ENCODE measurements around the gene DCAF15. TPM values are rescaled to one million over a fixed set of nuclear protein-coding genes. Genes with fewer than 3 reads are reported as not detected.
"Not testable (repeated sequence)": the region's sequence is repeated elsewhere in the genome, so short reads cannot be mapped to it uniquely, and the experiment has no call there.

The DCAF15 gene
- polyA plus RNA-seq, 2 donors = 31.6 to 50.5 TPM

DNA sequence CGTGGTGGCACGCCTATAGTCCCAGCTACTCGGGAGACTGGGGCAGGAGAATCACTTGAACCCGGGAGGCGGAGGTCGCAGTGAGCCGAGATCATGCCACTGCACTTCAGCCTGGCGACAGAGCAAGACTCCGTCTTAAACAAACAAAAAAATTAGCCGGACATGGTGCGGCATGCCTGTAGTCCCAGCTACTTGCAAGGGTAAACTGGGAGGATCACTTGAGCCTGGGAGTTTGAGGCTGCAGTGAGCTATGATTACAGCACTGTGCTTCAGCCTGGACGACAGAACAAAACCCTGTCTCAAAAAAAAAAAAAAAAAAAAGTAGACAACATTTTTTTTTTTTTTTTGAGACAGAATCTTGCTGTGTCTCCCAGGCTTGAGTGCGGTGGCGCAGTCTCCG is 19.6 kb downstream of the DCAF15 start:
- not testable (repeated sequence) for H3K4me1 ChIP-seq (ENCODE audit: control insufficient read depth in 2 of 2, insufficient read depth in 2 of 2, low read length in 1 of 2); H3K27ac ChIP-seq (ENCODE audit: low read depth in 2 of 2, low read length in 1 of 2); H3K27me3 ChIP-seq (ENCODE audit: control insufficient read depth in 1 of 2, insufficient read depth in 2 of 2, low read length in 2 of 2); H3K9me3 ChIP-seq (ENCODE audit: control insufficient read depth in 2 of 2, insufficient read depth in 1 of 2, low read depth in 1 of 2, low read length in 1 of 2); H3K4me3 ChIP-seq (ENCODE audit: low read depth in 1 of 2, low read length in 2 of 2)
- H3K36me3 ChIP-seq (ENCODE audit: control insufficient read depth in 2 of 2, insufficient read depth in 2 of 2, low read length in 1 of 2) = peaks cover 5 to 37% of the 10 kb centered on the region in 2 donors
- 69 to 82% methylated on average over 15 of the region's 15 CpGs for WGBS, 2 donors

GRCh38 chr19:13972368-13973155 is 20.3 kb downstream of the DCAF15 start:
- peaks cover 5 to 34% of the 10 kb centered on the region in 2 donors for H3K36me3 ChIP-seq (ENCODE audit: control insufficient read depth in 2 of 2, insufficient read depth in 2 of 2, low read length in 1 of 2)
- peaks cover 0 to 5% of the 10 kb centered on the region in 2 donors for H3K4me1 ChIP-seq (ENCODE audit: control insufficient read depth in 2 of 2, insufficient read depth in 2 of 2, low read length in 1 of 2)
- WGBS, 2 donors = 92 to 93% methylated on average over 37 of the region's 37 CpGs
- no peak overlapping the region for H3K4me3 ChIP-seq (ENCODE audit: low read depth in 1 of 2, low read length in 2 of 2)
- H3K27ac ChIP-seq (ENCODE audit: low read depth in 2 of 2, low read length in 1 of 2) = no peak overlapping the region
- H3K9me3 ChIP-seq (ENCODE audit: control insufficient read depth in 2 of 2, insufficient read depth in 1 of 2, low read depth in 1 of 2, low read length in 1 of 2) = no peaks in the 10 kb centered on the region
- H3K27me3 ChIP-seq (ENCODE audit: control insufficient read depth in 1 of 2, insufficient read depth in 2 of 2, low read length in 2 of 2) = no peaks in the 10 kb centered on the region

DNA sequence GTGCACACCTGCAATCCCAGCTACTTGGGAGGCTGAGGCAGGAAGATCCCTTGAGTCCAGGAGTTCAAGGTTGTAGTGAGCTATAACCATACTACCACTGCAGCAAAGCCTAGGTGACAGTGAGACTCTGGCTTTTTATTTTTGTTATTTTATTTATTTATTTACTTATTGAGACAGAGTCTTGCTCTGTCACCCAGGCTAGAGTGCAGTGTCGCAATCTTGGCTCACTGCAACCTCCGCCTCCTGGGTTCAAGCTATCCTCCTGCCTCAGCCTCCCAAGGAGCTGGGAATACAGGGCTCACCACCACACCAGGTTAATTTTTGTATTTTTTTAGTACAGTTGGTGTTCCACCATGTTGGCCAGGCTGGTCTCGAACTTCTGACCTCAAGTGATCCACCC is 21.2 kb downstream of the DCAF15 start:
- H3K27me3 ChIP-seq (ENCODE audit: control insufficient read depth in 1 of 2, insufficient read depth in 2 of 2, low read length in 2 of 2); H3K9me3 ChIP-seq (ENCODE audit: control insufficient read depth in 2 of 2, insufficient read depth in 1 of 2, low read depth in 1 of 2, low read length in 1 of 2); H3K4me1 ChIP-seq (ENCODE audit: control insufficient read depth in 2 of 2, insufficient read depth in 2 of 2, low read length in 1 of 2); H3K27ac ChIP-seq (ENCODE audit: low read depth in 2 of 2, low read length in 1 of 2); H3K4me3 ChIP-seq (ENCODE audit: low read depth in 1 of 2, low read length in 2 of 2): not testable (repeated sequence)
- 96 to 97% methylated on average over 3 of the region's 3 CpGs for WGBS, 2 donors
- peaks cover 5 to 27% of the 10 kb centered on the region in 2 donors for H3K36me3 ChIP-seq (ENCODE audit: control insufficient read depth in 2 of 2, insufficient read depth in 2 of 2, low read length in 1 of 2)

GRCh38 chr19:13974073-13974472 is 21.8 kb downstream of the DCAF15 start:
- H3K9me3 ChIP-seq (ENCODE audit: control insufficient read depth in 2 of 2, insufficient read depth in 1 of 2, low read depth in 1 of 2, low read length in 1 of 2) = no peaks in the 10 kb centered on the region
- WGBS, 2 donors = 50 to 52% methylated on average over 12 of the region's 12 CpGs
- no peaks in the 10 kb centered on the region for H3K27me3 ChIP-seq (ENCODE audit: control insufficient read depth in 1 of 2, insufficient read depth in 2 of 2, low read length in 2 of 2)
- no peak overlapping the region for H3K4me3 ChIP-seq (ENCODE audit: low read depth in 1 of 2, low read length in 2 of 2)
- peak overlapping the region in 1 of 2 donors; percentile 26 for H3K27ac ChIP-seq (ENCODE audit: low read depth in 2 of 2, low read length in 1 of 2)
- H3K36me3 ChIP-seq (ENCODE audit: control insufficient read depth in 2 of 2, insufficient read depth in 2 of 2, low read length in 1 of 2) = peaks cover 5 to 22% of the 10 kb centered on the region in 2 donors
- H3K4me1 ChIP-seq (ENCODE audit: control insufficient read depth in 2 of 2, insufficient read depth in 2 of 2, low read length in 1 of 2) = peaks cover 0 to 7% of the 10 kb centered on the region in 2 donors

DNA sequence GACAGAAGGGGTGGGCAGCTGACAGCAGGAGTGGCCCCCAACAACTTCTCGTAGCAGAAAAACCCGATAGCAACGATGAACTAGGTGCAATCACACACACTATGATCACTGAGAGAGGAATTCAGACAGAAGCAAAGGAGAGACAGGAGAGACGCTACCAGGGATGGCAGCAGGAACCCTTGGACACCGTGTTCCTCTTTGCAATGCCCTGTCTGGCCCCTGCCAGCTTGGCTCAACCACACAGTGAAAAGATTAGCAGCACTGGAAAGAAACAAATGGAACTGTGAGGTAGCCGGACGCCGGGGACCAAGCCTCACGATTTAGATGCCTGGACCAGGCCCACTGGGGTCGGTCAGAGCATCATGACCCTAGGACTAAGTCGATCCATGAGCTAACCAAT is 23.6 kb downstream of the DCAF15 start:
- Histone ChIP-seq H3K36me3 (ENCODE audit: control insufficient read depth in 2 of 2, insufficient read depth in 2 of 2, low read length in 1 of 2) (peaks cover 0 to 14% of the 10 kb centered on the region in 2 donors), H3K9me3 (ENCODE audit: control insufficient read depth in 2 of 2, insufficient read depth in 1 of 2, low read depth in 1 of 2, low read length in 1 of 2) (no peaks in the 10 kb centered on the region), H3K4me3 (ENCODE audit: low read depth in 1 of 2, low read length in 2 of 2) (no peak overlapping the region), H3K27me3 (ENCODE audit: control insufficient read depth in 1 of 2, insufficient read depth in 2 of 2, low read length in 2 of 2) (no peaks in the 10 kb centered on the region), H3K27ac (ENCODE audit: low read depth in 2 of 2, low read length in 1 of 2) (no peak overlapping the region), H3K4me1 (ENCODE audit: control insufficient read depth in 2 of 2, insufficient read depth in 2 of 2, low read length in 1 of 2) (peaks cover 0 to 11% of the 10 kb centered on the region in 2 donors)
- WGBS, 2 donors = 91% methylated on average over 11 of the region's 11 CpGs

DNA sequence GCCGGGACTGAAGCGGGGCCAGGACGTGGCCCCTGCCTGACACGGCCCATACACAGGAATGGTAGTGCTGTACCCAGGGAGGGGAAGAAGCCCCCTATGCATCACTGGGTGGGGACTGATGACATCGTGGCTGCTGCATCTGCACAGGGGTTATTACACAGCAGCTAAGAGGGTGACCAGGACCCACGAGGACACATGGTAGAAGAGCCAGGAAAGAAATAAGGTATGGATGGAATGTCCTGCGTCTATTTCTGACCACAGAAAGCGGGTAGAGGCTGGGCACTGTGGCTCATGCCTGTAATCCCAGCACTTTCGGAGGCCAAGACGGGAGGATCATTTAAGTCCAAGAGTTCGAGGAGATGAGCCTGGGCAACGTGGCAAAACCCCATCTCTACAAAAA is 24.1 kb downstream of the DCAF15 start:
- H3K27ac ChIP-seq (ENCODE audit: low read depth in 2 of 2, low read length in 1 of 2) = no peak overlapping the region
- 88 to 92% methylated on average over 12 of the region's 12 CpGs for WGBS, 2 donors
- no peaks in the 10 kb centered on the region for H3K27me3 ChIP-seq (ENCODE audit: control insufficient read depth in 1 of 2, insufficient read depth in 2 of 2, low read length in 2 of 2)
- peaks cover 0 to 16% of the 10 kb centered on the region in 2 donors for H3K36me3 ChIP-seq (ENCODE audit: control insufficient read depth in 2 of 2, insufficient read depth in 2 of 2, low read length in 1 of 2)
- no peak overlapping the region for H3K4me3 ChIP-seq (ENCODE audit: low read depth in 1 of 2, low read length in 2 of 2)
- no peaks in the 10 kb centered on the region for H3K9me3 ChIP-seq (ENCODE audit: control insufficient read depth in 2 of 2, insufficient read depth in 1 of 2, low read depth in 1 of 2, low read length in 1 of 2)
- peaks cover 0 to 11% of the 10 kb centered on the region in 2 donors for H3K4me1 ChIP-seq (ENCODE audit: control insufficient read depth in 2 of 2, insufficient read depth in 2 of 2, low read length in 1 of 2)

DNA sequence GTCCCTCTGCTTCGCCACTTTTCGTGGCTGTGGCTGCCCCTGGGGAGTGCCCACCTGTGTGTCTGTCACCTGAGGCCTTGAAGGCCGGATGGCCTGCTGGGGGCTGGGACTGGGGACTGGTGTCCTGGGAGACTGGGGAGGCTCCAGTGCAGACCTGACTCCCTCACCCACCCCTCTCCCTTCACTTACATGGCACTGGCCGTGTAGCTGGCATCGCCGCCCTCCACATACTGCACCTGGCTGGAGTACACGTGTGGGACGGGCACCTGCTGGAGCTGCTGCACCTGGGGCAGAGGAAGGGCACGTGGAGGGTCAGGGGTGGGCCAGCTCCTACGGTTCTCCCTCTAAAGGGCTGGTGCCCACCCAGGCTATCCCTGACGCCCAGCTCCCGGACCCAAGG is 25.5 kb downstream of the DCAF15 start:
- no peaks in the 10 kb centered on the region for H3K9me3 ChIP-seq (ENCODE audit: control insufficient read depth in 2 of 2, insufficient read depth in 1 of 2, low read depth in 1 of 2, low read length in 1 of 2)
- H3K27ac ChIP-seq (ENCODE audit: low read depth in 2 of 2, low read length in 1 of 2) = peak overlapping the region in 1 of 2 donors; percentile 7
- 80 to 81% methylated on average over 12 of the region's 12 CpGs for WGBS, 2 donors
- H3K4me3 ChIP-seq (ENCODE audit: low read depth in 1 of 2, low read length in 2 of 2) = no peak overlapping the region
- H3K36me3 ChIP-seq (ENCODE audit: control insufficient read depth in 2 of 2, insufficient read depth in 2 of 2, low read length in 1 of 2) = peaks cover 0 to 14% of the 10 kb centered on the region in 2 donors
- peaks cover 0 to 11% of the 10 kb centered on the region in 2 donors for H3K4me1 ChIP-seq (ENCODE audit: control insufficient read depth in 2 of 2, insufficient read depth in 2 of 2, low read length in 1 of 2)
- H3K27me3 ChIP-seq (ENCODE audit: control insufficient read depth in 1 of 2, insufficient read depth in 2 of 2, low read length in 2 of 2) = no peaks in the 10 kb centered on the region

- Histone ChIP-seq H3K27me3 (ENCODE audit: control insufficient read depth in 1 of 2, insufficient read depth in 2 of 2, low read length in 2 of 2) (no peaks in the 10 kb centered on the region), H3K27ac (ENCODE audit: low read depth in 2 of 2, low read length in 1 of 2) (peak overlapping the region; percentile 19 to 30), H3K4me3 (ENCODE audit: low read depth in 1 of 2, low read length in 2 of 2) (peak overlapping the region; percentile 27 to 39), H3K9me3 (ENCODE audit: control insufficient read depth in 2 of 2, insufficient read depth in 1 of 2, low read depth in 1 of 2, low read length in 1 of 2) (no peaks in the 10 kb centered on the region), H3K4me1 (ENCODE audit: control insufficient read depth in 2 of 2, insufficient read depth in 2 of 2, low read length in 1 of 2) (peaks cover 0 to 11% of the 10 kb centered on the region in 2 donors), H3K36me3 (ENCODE audit: control insufficient read depth in 2 of 2, insufficient read depth in 2 of 2, low read length in 1 of 2) (peaks cover 0 to 18% of the 10 kb centered on the region in 2 donors)
- WGBS, 2 donors = 9 to 14% methylated on average over 57 to 74 of the region's 74 CpGs
Observed at GRCh38 chr19:13978351-13979243, 26.3 kb downstream of the DCAF15 start.

- 20 to 28% methylated on average over 12 of the region's 12 CpGs for WGBS, 2 donors
- Histone ChIP-seq H3K4me3 (ENCODE audit: low read depth in 1 of 2, low read length in 2 of 2) (peak overlapping the region; percentile 27 to 39), H3K9me3 (ENCODE audit: control insufficient read depth in 2 of 2, insufficient read depth in 1 of 2, low read depth in 1 of 2, low read length in 1 of 2) (no peaks in the 10 kb centered on the region), H3K27me3 (ENCODE audit: control insufficient read depth in 1 of 2, insufficient read depth in 2 of 2, low read length in 2 of 2) (no peaks in the 10 kb centered on the region), H3K36me3 (ENCODE audit: control insufficient read depth in 2 of 2, insufficient read depth in 2 of 2, low read length in 1 of 2) (peaks cover 0 to 18% of the 10 kb centered on the region in 2 donors), H3K4me1 (ENCODE audit: control insufficient read depth in 2 of 2, insufficient read depth in 2 of 2, low read length in 1 of 2) (peaks cover 0 to 9% of the 10 kb centered on the region in 2 donors), H3K27ac (ENCODE audit: low read depth in 2 of 2, low read length in 1 of 2) (peak overlapping the region in 1 of 2 donors; percentile 30)
Observed at GRCh38 chr19:13979244-13979615, 26.9 kb downstream of the DCAF15 start.

All from esophagus (tissue), 2 donors.